GM18511 (cell line): ENCODE measurements around the gene SFXN4.
"Not testable (repeated sequence)": the region's sequence is repeated elsewhere in the genome, so short reads cannot be mapped to it uniquely, and the experiment has no call there.

Source experiments
- ATAC-seq: cut with Tn5 transposase; IDR thresholded peaks from one replicate; pipeline ENCODE4 v1.9.1; 2021; ENCODE audit warnings: mild to moderate bottlenecking, moderate library complexity; ENCODE audit not compliant: unreplicated experiment

Gene SFXN4

GRCh38 chr10:119113751-119114732 lies 51.5 kb downstream of the SFXN4 start:
- ATAC-seq = no peak

DNA sequence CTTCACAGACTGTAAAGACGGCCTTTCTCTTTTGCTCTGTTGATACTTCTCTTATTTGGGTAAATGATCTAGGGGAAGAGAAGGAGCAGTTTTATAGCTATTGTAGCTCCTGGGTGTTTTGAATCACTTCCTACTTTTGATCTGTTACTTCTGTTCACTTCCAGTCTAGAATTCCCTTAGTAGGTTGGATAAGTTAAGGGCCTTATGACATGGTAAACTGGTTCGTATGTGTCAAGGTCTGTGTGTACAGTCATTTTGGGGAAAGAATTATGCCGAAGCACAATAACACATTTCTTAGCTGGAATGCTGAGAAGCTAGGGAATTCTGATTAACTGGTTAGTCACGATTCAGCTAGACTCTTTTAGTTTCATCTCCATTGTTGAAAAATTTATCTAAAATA lies 53.5 kb downstream of the SFXN4 start:
- ATAC-seq = no peak

DNA sequence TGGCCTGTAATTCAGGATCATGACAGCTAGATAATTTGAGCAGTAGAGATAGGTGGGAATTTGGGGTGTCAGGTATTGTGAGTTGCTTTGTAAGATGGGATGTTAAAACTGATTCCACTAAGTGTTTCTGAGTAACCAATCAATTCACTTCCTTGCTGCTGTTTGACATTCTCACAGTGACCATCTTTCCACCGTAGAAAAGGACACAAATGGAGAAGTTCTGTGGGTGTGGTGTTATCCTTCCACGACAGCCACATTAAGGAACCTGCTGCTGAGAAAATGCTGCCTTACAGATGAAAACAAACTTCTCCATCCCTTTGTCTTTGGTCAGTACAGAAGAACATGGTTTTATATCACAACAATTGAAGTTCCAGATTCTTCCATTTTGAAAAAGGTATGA lies 57.7 kb downstream of the SFXN4 start:
- ATAC-seq = not testable (repeated sequence)

DNA sequence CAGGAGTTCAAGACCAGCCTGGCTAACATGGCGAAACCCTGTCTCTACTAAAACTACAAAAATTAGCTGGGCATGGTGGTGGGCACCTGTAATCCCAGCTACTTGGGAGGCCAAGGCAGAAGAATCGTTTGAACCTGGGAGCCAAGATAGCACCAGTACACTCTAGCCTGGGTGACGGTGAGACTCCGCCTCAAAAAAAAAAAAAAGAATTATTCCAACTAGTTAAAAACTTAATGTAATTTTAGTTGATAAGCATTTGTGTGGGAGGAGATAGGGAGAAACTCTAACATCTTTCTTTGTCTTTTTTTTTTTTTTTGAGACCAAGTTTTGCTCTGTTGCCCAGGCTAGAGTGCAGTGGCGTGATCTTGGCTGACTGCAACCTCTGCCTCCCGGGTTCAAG lies 58.4 kb downstream of the SFXN4 start:
- not testable (repeated sequence) for ATAC-seq

- ATAC-seq = not testable (repeated sequence)
Measured at GRCh38 chr10:119105899-119106298, 59.6 kb downstream of the SFXN4 start.

DNA sequence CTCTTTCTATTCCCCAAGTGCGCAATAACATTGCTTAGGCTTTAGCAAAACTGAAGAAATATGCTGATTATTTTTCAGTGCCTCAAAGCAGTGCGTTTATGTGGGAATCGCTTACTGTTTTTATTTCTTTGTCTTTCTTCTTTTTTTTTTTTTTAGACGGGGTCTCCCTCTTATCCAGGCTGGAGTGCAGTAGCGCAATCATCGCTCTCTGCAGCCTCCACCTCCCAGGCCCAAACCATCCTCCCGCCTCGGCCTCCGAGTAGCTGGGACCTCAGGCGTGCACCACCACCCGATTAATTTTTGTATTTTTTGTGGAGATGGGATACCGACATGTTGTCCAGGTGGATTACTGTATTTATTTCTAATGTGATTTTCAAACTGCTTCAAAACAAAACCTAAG lies 60.4 kb downstream of the SFXN4 start:
- no peak for ATAC-seq

GRCh38 chr10:119104654-119105015 lies 60.9 kb downstream of the SFXN4 start:
- ATAC-seq = peak; percentile 22

DNA sequence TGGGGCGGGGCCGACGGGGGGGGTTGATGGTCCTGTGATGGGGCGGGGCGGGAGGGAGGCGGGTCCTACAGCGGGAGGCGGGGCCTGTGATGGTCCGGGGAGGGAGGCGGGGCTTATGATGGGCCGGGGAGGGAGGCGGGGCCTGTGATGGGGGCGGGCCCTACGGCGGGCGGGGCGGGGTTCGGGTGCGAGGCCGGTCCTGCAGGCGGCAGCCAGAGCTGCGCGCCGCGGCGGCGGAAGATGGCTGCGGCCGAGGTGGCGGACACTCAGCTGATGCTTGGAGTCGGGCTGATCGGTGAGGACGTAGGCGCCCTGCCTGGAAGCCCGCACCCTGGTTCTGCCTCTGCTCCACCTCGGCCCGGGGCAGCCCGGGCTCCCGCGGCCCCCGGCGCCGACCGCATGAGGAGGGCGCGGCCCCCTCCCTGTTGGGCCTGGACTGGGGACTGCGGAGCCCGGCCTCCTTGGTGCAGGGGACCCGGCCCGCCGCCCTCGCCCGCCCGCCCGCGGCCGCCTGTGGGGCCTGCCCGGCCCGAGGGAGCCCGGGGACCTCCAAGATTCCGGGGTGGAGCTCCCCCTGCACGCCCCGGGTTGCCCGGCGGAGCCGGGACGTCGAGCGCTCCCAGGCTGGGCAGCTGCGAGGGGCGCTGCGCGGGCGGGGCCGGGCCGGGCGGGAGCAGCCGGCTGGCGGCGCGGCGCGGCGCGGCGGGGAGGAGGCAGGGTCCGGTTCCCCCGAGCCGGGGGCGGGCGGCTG lies 61.4 kb downstream of the SFXN4 start, which contains the start of gene DENND10:
TSS of gene DENND10 (plus strand) at position 211 of the 751 bp plus-strand sequence. CDS start at position 241, 30 bp downstream.
- ATAC-seq = peak; percentile 92

- no peak for ATAC-seq
Measured at GRCh38 chr10:119103241-119103902, 62.1 kb downstream of the SFXN4 start.

- no peak for ATAC-seq
Measured at GRCh38 chr10:119101366-119102098, 64.0 kb downstream of the SFXN4 start.

GRCh38 chr10:119100434-119101238 lies 64.9 kb downstream of the SFXN4 start:
- ATAC-seq = no peak

- ATAC-seq = no peak
Measured at GRCh38 chr10:119098576-119098975, 66.9 kb downstream of the SFXN4 start.

DNA sequence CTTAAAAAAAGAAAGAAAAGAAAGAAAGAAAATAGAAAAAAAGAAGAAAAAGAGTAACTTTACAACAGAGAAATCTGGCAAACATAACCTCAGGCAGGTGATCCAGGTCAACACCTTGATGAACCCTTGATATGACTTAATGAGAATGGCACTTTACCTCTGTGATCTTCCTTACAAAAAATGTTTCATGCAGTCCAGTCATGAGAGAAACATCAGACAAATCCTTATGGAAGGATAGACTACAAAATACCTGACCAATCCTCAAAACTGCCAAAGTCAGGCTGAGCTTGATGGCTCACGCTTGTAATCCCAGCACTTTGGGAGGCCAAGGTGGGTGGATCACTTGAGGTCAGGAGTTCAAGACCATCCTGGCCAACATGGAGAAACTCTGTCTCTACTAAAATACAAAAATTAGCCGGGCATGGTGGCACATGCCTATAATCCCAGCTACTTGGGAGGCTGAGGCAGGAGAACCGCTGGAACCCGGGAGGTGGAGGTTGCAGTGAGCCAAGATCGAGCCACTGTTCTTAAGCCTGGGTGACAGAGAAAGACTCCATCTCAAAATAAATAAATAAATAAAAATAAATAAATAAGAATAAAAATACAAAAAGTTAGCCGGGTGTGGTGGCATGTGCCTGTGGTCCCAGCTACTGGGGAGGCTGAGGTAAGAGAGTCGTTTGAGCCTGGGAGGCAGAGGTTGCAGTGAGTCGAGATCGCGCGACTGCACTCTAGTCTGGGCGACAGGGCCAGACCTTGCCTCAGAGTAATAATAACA lies 68.7 kb downstream of the SFXN4 start:
- ATAC-seq = not testable (repeated sequence)

DNA sequence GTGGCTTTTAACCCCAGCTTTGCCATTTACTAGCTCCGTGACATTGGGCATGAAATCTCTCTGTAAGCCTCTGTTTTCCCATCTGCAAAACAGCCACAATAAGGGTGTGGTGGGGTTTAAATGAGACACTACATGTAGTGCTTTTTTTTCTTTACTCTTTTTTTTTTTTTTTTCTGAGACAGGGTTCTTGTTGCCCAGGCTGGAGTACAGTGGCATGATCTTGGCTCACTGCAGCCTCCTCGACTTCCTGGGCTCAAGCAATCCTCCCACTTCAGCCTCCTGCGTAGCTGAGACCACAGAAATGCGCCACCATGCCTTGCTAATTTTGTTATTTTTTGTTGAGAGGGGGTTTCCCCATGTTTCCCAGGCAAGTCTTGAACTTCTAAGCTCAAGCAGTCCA lies 69.9 kb downstream of the SFXN4 start:
- ATAC-seq = no peak

- ATAC-seq = no peak
Measured at GRCh38 chr10:119090968-119091367, 74.5 kb downstream of the SFXN4 start.
